ENCODE data around the gene PCDHA9.

The PCDHA9 gene

GRCh38 chr5:140881889-140882590 is 33.9 kb downstream of the PCDHA9 start, which contains the start of gene PCDHA13:
Gene PCDHA13, plus strand, starts transcription at chr5:140882124. Its CDS starts 145 bp downstream, at chr5:140882269.
- DNase-seq = no peak

GRCh38 chr5:140882591-140882899 is 34.4 kb downstream of the PCDHA9 start:
- no peak for DNase-seq

GRCh38 chr5:140883373-140883772 is 35.2 kb downstream of the PCDHA9 start:
- no peak for DNase-seq

GRCh38 chr5:140883927-140884697 is 35.9 kb downstream of the PCDHA9 start:
- no peak for DNase-seq
